ENCODE measurements around the gene PLD1. TPM values are rescaled to one million over a fixed set of nuclear protein-coding genes. Genes with fewer than 3 reads are reported as not detected.

PLD1 gene
- total RNA-seq, 1 experiment from 2014 or later: 5.3 TPM

GRCh38 chr3:171663805-171664204 is 146.5 kb downstream of the PLD1 start:
- H3K36me3 ChIP-seq (ENCODE audit: control insufficient read depth, insufficient read depth, low read length): no peaks in the 10 kb centered on the region
- no peak overlapping the region for H3K4me3 ChIP-seq (ENCODE audit: low read depth, low read length)
- H3K9me3 ChIP-seq: no peaks in the 10 kb centered on the region
- Mint-ChIP-seq H3K27ac (ENCODE audit: unreplicated experiment) (no peak overlapping the region), H3K4me3 (ENCODE audit: unreplicated experiment) (no peak overlapping the region), H3K9me3 (ENCODE audit: unreplicated experiment) (no peaks in the 10 kb centered on the region), H3K36me3 (ENCODE audit: insufficient read depth, unreplicated experiment) (peaks cover 7% of the 10 kb centered on the region), H3K4me1 (ENCODE audit: low read depth, unreplicated experiment) (no peaks in the 10 kb centered on the region), H3K27me3 (ENCODE audit: insufficient read depth, unreplicated experiment) (no peaks in the 10 kb centered on the region)
- no TSS peak for BruUV-seq (replicated peaks)
- no peaks in the 10 kb centered on the region for H3K27me3 ChIP-seq (replicated peaks; ENCODE audit: control insufficient read depth, insufficient read depth, low read length)
- intact Hi-C loops (cut with micrococcal nuclease; ENCODE audit: unreplicated experiment): no loop called here
- no peaks in the 10 kb centered on the region for H3K4me1 ChIP-seq
- POLR2A ChIA-PET: no interaction called here
- CTCF ChIA-PET: no interaction called here
- TF ChIP-seq, protein P1, sequence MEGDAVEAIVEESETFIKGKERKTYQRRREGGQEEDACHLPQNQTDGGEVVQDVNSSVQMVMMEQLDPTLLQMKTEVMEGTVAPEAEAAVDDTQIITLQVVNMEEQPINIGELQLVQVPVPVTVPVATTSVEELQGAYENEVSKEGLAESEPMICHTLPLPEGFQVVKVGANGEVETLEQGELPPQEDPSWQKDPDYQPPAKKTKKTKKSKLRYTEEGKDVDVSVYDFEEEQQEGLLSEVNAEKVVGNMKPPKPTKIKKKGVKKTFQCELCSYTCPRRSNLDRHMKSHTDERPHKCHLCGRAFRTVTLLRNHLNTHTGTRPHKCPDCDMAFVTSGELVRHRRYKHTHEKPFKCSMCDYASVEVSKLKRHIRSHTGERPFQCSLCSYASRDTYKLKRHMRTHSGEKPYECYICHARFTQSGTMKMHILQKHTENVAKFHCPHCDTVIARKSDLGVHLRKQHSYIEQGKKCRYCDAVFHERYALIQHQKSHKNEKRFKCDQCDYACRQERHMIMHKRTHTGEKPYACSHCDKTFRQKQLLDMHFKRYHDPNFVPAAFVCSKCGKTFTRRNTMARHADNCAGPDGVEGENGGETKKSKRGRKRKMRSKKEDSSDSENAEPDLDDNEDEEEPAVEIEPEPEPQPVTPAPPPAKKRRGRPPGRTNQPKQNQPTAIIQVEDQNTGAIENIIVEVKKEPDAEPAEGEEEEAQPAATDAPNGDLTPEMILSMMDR (IDR thresholded peaks at IDR 0.05; ENCODE audit: insufficient read depth in 1 of 2, low read depth in 1 of 2, low read length in 1 of 2, severe bottlenecking in 1 of 2, unreplicated experiment in 1 of 2): no peak
- no peak for DNase-seq

DNA sequence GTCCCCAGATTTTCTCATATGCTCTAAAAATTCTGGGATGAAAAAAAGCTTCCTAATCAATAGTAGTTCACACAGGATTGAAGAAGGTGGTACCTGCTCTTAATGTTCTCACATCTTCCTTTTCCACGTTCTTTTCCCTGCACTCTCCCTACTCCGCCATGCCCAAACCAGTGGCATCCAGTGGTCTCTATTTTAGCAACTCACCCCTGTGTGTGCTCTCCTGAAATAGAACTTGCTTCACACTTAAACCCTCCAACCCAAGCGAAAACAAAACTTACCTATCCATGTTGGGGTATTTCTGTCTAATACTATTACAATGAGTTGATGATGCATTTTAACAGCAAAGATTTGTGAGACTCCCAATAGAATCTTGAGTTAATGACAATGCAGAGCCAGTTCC is 148.8 kb downstream of the PLD1 start:
- Histone ChIP-seq H3K4me3 (ENCODE audit: low read depth, low read length) (no peak overlapping the region), H3K27me3 (replicated peaks; ENCODE audit: control insufficient read depth, insufficient read depth, low read length) (no peaks in the 10 kb centered on the region), H3K36me3 (ENCODE audit: control insufficient read depth, insufficient read depth, low read length) (no peaks in the 10 kb centered on the region), H3K4me1 (no peaks in the 10 kb centered on the region), H3K9me3 (no peaks in the 10 kb centered on the region)
- Mint-ChIP-seq H3K4me3 (ENCODE audit: unreplicated experiment) (no peak overlapping the region), H3K4me1 (ENCODE audit: low read depth, unreplicated experiment) (no peaks in the 10 kb centered on the region), H3K27me3 (ENCODE audit: insufficient read depth, unreplicated experiment) (no peaks in the 10 kb centered on the region), H3K36me3 (ENCODE audit: insufficient read depth, unreplicated experiment) (peaks cover 7% of the 10 kb centered on the region), H3K9me3 (ENCODE audit: unreplicated experiment) (no peaks in the 10 kb centered on the region), H3K27ac (ENCODE audit: unreplicated experiment) (no peak overlapping the region)
- DNase-seq: no peak
- ChIA-PET POLR2A (no interaction called here), CTCF (no interaction called here)
- TF ChIP-seq, protein P1 (IDR thresholded peaks at IDR 0.05; ENCODE audit: insufficient read depth in 1 of 2, low read depth in 1 of 2, low read length in 1 of 2, severe bottlenecking in 1 of 2, unreplicated experiment in 1 of 2): no peak
- intact Hi-C loops (cut with micrococcal nuclease; ENCODE audit: unreplicated experiment): no loop called here
- BruUV-seq (replicated peaks): no TSS peak

- H3K9me3 Mint-ChIP-seq (ENCODE audit: unreplicated experiment): no peaks in the 10 kb centered on the region
- H3K27me3 Mint-ChIP-seq (ENCODE audit: insufficient read depth, unreplicated experiment): no peaks in the 10 kb centered on the region
- no peak for DNase-seq
- H3K36me3 ChIP-seq (ENCODE audit: control insufficient read depth, insufficient read depth, low read length): no peaks in the 10 kb centered on the region
- H3K4me1 Mint-ChIP-seq (ENCODE audit: low read depth, unreplicated experiment): no peaks in the 10 kb centered on the region
- intact Hi-C loops (cut with micrococcal nuclease; ENCODE audit: unreplicated experiment): no loop called here
- H3K27me3 ChIP-seq (replicated peaks; ENCODE audit: control insufficient read depth, insufficient read depth, low read length): no peaks in the 10 kb centered on the region
- TF ChIP-seq, protein P1 (IDR thresholded peaks at IDR 0.05; ENCODE audit: insufficient read depth in 1 of 2, low read depth in 1 of 2, low read length in 1 of 2, severe bottlenecking in 1 of 2, unreplicated experiment in 1 of 2): no peak
- no peaks in the 10 kb centered on the region for H3K4me1 ChIP-seq
- CTCF ChIA-PET: no interaction called here
- peaks cover 7% of the 10 kb centered on the region for H3K36me3 Mint-ChIP-seq (ENCODE audit: insufficient read depth, unreplicated experiment)
- H3K4me3 ChIP-seq (ENCODE audit: low read depth, low read length): no peak overlapping the region
- no TSS peak for BruUV-seq (replicated peaks)
- POLR2A ChIA-PET: no interaction called here
- no peak overlapping the region for H3K4me3 Mint-ChIP-seq (ENCODE audit: unreplicated experiment)
- H3K27ac Mint-ChIP-seq (ENCODE audit: unreplicated experiment): no peak overlapping the region
- H3K9me3 ChIP-seq: no peaks in the 10 kb centered on the region
Measured at GRCh38 chr3:171660188-171660587, 150.1 kb downstream of the PLD1 start.

Data from Caco-2 (cell line).